NCI-H526 treated with DMSO at 0.1 percent for 48 hours (cell line): ENCODE data around the gene THRA.
A peak's percentile ranks its signal among the peaks of the same experiment; 100 is the strongest.

ENCODE experiments used
- DNase-seq: peaks from one replicate; lab custom pipeline; 2025; lab: John Stamatoyannopoulos, UW

THRA gene

GRCh38 chr17:40026816-40027613, 35.8 kb upstream of the THRA start:
- DNase-seq: peak; percentile 48

GRCh38 chr17:40027614-40028012, 35.2 kb upstream of the THRA start:
- DNase-seq: no peak

GRCh38 chr17:40028595-40028994, 34.2 kb upstream of the THRA start:
- no peak for DNase-seq

GRCh38 chr17:40031706-40032105, 31.1 kb upstream of the THRA start:
- no peak for DNase-seq

- no peak for DNase-seq
These were observed 30.1 kb upstream of the THRA start for GRCh38 chr17:40032322-40033320.

GRCh38 chr17:40033339-40033738, 29.4 kb upstream of the THRA start:
- DNase-seq: no peak

- no peak for DNase-seq
These were observed 28.2 kb upstream of the THRA start for GRCh38 chr17:40034426-40035161.

- DNase-seq: peak; percentile 8
These were observed 27.6 kb upstream of the THRA start for GRCh38 chr17:40035162-40035559.

- no peak for DNase-seq
These were observed 23.8 kb upstream of the THRA start for GRCh38 chr17:40038882-40039513.

- no peak for DNase-seq
These were observed 21.6 kb upstream of the THRA start for GRCh38 chr17:40041196-40041595.

- DNase-seq: no peak
These were observed 6.3 kb upstream of the THRA start for GRCh38 chr17:40056379-40057015.

- DNase-seq: no peak
These were observed 4.5 kb upstream of the THRA start for GRCh38 chr17:40058186-40058784.

GRCh38 chr17:40058865-40059264, 3.9 kb upstream of the THRA start:
- no peak for DNase-seq

GRCh38 chr17:40059729-40060475, 2.9 kb upstream of the THRA start:
- no peak for DNase-seq

GRCh38 chr17:40060887-40061608, 1.7 kb upstream of the THRA start:
- no peak for DNase-seq

GRCh38 chr17:40061609-40062038, 1.1 kb upstream of the THRA start:
- DNase-seq: no peak

GRCh38 chr17:40063187-40063771, 514 bp downstream of the THRA start:
- no peak for DNase-seq

GRCh38 chr17:40063901-40064531, 1.3 kb downstream of the THRA start:
- DNase-seq: no peak
